Subcutaneous adipose tissue (tissue), 4 donors: ENCODE data around the gene CCDC149. TPM values are rescaled to one million over a fixed set of nuclear protein-coding genes. Genes with fewer than 3 reads are reported as not detected.

ENCODE experiments used
- CTCF ChIP-seq: fragments of 450-650 bp; IDR thresholded peaks from one replicate; pipeline ENCODE4 v1.5.1; 2016; ENCODE audit warnings: low read depth, mild to moderate bottlenecking, control low read depth, antibody characterized with exemption, moderate library complexity
- total RNA-seq, 4 donors: library from RNA; depleted of rRNA; stranded (reverse); fragments of >200 nt; gene quantifications; one replicate each; pipeline ENCODE4 v1.1.0, GENCODE V29; 2016

Gene CCDC149
- total RNA-seq, 4 donors from 2014 or later, result 15.5 to 20.3 (median 18.0) TPM

GRCh38 chr4:24798036-24798610 lies 114.7 kb downstream of the CCDC149 start:
- no peak for TF ChIP-seq CTCF

GRCh38 chr4:24796620-24797019 lies 116.2 kb downstream of the CCDC149 start:
- TF ChIP-seq CTCF, result no peak

- no peak for TF ChIP-seq CTCF
These were observed 117.0 kb downstream of the CCDC149 start for GRCh38 chr4:24795666-24796381.

- TF ChIP-seq CTCF, result no peak
These were observed 117.8 kb downstream of the CCDC149 start, which contains the start of gene SOD3 for GRCh38 chr4:24794916-24795665. Gene SOD3, plus strand, starts transcription at chr4:24795573. Its CDS starts 3,949 bp downstream, at chr4:24799522.

GRCh38 chr4:24794480-24794879 lies 118.4 kb downstream of the CCDC149 start:
- TF ChIP-seq CTCF, result no peak

- TF ChIP-seq CTCF, result no peak
These were observed 118.8 kb downstream of the CCDC149 start for GRCh38 chr4:24794051-24794450.
